CD4-positive, alpha-beta T cell treated with Interleukin-15 for 1 hour (primary cell): ENCODE results near the gene STAM2.

Source experiments
- DNase-seq: peaks from one replicate; pipeline ENCODE4 v3.0.0-alpha.2; 2020

STAM2 gene

GRCh38 chr2:152067823-152068222 lies 107.7 kb downstream of the STAM2 start:
- DNase-seq: no peak
